PC-9 (cell line): ENCODE results near the gene MLXIPL.

Experiments used
- CTCF ChIP-seq: fragments of 200-600 bp; sonication (generic); conservative IDR thresholded peaks from 2 replicates; pipeline ENCODE4 v1.6.1; 2017; ENCODE audit warnings: mixed run types, antibody characterized with exemption, mild to moderate bottlenecking, moderate library complexity
- EZH2 ChIP-seq: fragments of 200-600 bp; sonication (generic); IDR thresholded peaks from 2 replicates; pipeline ENCODE4 v1.8.0; 2017; ENCODE audit warnings: antibody characterized with exemption, low read depth

DNA sequence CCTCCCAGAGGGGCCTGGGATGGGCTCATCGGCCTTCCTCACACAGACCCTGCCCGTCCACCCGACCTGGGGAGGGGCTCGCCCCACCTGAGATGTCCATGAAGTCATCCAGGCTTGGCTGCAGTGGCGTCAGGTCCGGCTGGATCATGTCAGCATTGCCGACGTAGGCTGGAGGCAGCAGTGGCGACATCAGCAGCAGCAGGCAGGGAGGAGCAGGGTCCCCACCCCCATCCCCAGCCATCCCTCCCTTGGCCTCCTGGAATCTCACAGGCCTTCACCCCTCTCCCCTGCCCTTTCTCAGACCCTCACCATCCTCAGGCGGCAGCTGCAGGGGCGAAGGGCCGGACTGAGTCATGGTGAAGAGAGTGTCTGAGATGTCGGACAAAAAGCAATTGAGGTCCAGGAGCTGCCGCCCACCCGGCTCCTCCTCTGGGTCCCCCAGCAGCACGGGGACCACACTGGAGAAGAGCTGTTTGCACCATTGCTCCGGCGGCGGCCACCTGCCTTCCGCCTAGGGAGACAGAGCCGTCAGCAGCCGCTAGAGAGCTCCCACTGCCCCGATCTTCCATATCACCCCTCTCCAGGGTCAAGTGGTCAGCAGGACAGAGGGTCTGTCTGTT lies 18.6 kb downstream of the MLXIPL start:
- TF ChIP-seq CTCF (no peak), EZH2 (no peak)
